Bone marrow (tissue), 2 donors: ENCODE results near the gene RAB11FIP4.
"Not testable (repeated sequence)": the region's sequence is repeated elsewhere in the genome, so short reads cannot be mapped to it uniquely, and the experiment has no call there.

Experiments used
- DNase-seq, 2 donors: peaks; one replicate each; lab custom pipeline; 2025; lab: John Stamatoyannopoulos, UW

RAB11FIP4 gene, protein sequence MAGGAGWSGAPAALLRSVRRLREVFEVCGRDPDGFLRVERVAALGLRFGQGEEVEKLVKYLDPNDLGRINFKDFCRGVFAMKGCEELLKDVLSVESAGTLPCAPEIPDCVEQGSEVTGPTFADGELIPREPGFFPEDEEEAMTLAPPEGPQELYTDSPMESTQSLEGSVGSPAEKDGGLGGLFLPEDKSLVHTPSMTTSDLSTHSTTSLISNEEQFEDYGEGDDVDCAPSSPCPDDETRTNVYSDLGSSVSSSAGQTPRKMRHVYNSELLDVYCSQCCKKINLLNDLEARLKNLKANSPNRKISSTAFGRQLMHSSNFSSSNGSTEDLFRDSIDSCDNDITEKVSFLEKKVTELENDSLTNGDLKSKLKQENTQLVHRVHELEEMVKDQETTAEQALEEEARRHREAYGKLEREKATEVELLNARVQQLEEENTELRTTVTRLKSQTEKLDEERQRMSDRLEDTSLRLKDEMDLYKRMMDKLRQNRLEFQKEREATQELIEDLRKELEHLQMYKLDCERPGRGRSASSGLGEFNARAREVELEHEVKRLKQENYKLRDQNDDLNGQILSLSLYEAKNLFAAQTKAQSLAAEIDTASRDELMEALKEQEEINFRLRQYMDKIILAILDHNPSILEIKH

DNA sequence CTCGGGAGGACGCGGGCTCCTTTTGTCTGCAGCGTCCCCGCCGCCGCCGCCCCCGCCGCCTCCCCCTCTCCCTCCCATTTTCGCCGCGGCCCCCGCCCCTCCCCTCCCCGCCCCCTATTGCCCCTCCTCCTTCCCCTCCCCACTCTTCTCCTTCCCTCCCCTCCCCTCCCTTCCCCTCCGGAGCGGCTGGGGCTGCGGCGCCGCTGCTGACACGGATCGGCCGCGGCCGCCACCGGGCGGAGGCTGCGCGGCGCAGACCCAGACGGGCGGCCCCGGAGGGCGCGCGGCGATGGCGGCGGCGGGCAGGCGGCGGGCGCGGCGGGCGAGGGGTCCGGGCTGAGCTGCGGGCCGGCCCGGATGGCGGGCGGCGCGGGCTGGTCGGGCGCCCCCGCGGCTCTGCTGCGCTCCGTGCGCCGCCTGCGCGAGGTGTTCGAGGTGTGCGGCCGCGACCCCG is at the start of gene RAB11FIP4:
RAB11FIP4 (plus strand) TSS at position 180 of the 454 bp plus-strand sequence; CDS start at position 358, 178 bp downstream.
- DNase-seq = no peak

DNA sequence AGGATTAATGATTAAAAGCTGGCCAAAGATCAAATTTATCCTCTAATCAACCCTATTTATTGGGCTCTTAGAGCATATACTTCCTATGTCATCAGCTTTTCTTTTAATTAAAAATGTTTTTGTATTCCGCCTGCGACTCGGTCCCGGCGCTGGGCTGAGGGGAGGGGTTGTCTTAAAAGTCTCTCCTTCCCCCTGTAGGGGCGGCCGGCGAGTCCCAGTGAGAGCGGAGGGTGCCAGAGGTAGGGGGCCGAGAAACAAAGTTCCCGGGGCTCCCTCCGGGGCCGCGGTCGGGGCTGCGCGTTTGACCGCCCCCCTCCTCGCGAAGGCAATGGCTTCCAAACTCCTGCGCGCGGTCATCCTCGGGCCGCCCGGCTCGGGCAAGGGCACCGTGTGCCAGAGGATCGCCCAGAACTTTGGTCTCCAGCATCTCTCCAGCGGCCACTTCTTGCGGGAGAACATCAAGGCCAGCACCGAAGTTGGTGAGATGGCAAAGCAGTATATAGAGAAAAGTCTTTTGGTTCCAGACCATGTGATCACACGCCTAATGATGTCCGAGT is 46.2 kb upstream of the RAB11FIP4 start:
- DNase-seq = not testable (repeated sequence)

DNA sequence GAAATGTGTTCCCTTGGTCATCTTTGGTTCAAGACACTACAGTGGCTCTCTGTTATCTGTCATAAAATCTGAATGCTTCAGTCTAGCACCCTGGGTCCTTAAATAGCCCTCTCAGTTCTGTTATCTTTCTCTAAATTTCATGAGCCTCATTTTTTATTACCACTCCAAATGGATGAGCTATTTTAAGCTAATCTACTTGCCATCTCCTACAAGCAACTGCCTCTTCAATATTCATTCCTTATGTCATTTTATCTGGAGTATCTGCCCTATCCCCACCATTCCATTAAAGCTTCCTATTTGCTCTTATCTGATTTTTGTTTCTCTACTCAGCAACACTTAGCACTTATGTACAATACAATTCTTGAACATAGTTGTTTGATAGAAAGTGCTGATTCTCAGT is 42.0 kb upstream of the RAB11FIP4 start:
- no peak for DNase-seq

DNA sequence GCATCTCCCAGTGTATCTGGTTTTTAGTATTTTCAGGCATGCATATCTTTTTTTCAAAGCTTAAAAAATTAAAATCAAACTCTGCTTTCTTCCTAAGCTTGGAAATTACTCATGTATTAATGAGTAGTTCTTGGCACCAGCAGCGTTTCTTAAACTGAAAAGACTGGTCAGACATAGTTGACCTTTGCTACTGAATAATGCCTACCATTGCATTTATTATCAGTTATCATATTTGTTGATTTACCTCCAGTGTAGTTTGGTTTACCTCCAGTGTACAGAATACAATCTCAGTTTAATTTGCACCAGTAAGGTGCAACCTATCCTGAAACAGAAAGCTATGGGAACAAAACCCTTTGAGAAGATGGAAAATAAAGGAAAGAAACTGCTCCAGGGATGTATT is 35.5 kb upstream of the RAB11FIP4 start:
- no peak for DNase-seq

DNA sequence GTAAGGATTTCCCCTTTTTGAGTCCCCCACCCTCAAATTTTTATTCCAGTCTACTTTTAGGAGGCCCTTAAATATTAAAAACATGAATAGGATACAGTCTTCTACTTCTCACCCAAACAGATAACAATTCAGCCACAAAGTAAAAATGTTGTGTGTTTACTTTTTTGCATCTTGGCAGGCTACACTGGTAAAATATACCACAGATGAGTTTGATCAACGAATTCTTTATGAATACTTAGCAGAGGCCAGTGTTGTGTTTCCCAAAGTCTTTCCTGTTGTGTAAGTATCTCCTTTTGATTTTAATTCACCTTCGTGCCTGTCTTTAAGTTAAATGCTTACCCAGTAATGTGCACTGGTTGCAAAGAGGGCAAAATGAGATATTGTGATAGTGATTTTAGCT is 34.4 kb upstream of the RAB11FIP4 start:
- no peak for DNase-seq

DNA sequence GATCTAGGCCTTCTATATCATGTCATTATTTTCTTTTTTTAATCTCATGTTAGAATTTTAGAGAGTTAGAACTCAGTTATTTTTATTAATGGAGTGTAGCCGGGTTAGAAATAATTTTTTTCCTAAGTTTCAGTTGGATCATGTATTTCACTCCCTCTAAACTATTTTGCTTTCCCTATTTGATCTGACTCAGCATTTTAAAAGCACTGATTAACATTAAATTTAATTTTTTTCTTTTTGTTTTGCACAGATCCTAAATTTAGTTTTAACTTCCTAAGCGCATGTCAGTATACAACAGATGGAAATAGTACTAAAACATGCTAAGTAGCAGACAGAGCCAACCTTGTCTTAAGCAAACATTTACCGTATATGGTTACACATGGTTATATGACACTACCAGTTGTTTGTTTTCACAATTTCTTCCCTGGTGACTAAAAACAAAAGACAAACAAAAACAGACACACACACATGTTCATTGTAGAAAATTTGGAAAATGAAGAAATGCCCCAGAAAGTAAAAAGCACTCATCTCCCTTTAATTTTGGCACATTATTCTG is 33.6 kb upstream of the RAB11FIP4 start:
- no peak for DNase-seq

DNA sequence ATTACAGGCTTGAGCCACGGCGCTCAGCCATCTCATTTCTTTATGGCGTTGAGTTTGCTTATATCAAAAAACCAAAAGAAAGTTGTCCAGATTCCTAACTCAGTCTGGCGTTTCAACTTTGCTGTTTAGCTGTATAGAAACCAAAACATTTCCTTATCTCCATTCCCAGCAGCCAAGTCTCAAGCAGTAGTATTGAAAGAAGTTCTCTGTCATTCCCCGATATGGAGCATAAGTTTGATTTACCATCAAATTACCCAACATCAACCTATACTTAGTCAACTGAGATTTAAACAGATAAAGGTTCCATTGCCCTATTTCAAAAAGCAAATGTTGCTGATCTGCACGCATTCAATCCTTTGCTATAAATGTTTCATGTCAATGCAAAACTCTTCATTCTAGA is 27.5 kb upstream of the RAB11FIP4 start:
- no peak for DNase-seq

DNA sequence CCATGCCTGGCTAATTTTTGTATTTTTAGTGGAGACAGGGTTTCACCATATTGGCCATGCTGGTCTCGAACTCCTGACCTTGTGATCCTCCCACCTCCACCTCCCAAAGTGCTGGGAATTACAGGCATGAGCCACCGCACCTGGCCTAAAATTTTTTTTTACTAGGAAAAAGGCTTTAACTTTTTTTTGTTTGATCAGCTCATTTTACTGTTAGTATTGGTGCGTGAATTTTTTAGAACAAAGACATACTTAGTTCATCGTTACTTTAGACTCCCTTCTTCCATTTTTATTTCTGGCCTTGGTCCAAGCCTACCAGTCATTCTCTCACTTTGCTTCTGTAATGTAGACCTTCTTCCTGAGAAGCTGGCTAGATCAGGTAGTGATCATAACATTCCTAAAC is 25.4 kb upstream of the RAB11FIP4 start:
- DNase-seq = no peak

DNA sequence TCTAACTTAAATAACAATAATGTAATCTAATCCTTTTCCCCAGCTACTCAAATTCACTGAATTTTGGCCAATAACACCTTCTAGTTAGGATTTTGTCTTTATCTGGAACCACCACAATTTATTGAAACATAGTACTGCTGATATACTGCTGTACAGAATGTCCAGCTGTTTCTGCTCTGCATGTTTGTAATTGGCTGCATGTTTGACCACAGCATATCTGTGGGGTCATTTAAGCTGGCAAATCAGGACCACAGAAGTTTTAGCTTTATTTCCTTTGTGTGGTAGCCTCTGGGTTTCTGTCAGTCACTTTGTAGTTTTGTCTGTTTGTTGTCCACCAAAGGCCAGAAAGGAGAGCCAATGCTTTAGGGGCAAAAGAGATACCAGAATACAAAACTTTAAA is 22.2 kb upstream of the RAB11FIP4 start:
- DNase-seq = no peak

DNA sequence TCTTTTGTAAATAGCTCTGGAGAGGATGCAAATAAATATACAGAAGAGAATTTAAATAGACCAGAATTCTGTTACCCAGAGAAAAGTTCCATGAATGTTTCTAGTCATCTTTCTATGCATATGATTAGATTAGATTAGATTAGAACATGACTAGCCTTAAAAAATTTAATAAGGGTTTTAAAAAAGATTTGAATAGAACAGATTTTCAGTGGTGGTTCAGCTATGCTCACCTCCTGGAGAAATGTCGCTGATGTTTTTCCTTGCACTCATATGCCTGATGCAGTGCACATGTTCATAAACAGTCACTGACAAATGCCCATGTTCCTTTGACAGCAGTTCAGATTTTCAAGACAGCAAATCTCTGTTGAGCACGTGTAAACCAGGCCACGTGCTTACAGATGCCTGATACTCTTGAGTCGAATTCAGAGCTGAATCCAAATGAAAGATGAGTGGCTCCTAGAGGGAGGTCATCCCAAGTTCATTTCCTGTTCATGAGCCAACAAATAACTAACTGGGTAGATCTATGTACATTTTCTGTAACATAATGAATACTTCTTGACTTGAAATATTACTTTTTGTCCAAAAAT is 19.9 kb upstream of the RAB11FIP4 start:
- no peak for DNase-seq

DNA sequence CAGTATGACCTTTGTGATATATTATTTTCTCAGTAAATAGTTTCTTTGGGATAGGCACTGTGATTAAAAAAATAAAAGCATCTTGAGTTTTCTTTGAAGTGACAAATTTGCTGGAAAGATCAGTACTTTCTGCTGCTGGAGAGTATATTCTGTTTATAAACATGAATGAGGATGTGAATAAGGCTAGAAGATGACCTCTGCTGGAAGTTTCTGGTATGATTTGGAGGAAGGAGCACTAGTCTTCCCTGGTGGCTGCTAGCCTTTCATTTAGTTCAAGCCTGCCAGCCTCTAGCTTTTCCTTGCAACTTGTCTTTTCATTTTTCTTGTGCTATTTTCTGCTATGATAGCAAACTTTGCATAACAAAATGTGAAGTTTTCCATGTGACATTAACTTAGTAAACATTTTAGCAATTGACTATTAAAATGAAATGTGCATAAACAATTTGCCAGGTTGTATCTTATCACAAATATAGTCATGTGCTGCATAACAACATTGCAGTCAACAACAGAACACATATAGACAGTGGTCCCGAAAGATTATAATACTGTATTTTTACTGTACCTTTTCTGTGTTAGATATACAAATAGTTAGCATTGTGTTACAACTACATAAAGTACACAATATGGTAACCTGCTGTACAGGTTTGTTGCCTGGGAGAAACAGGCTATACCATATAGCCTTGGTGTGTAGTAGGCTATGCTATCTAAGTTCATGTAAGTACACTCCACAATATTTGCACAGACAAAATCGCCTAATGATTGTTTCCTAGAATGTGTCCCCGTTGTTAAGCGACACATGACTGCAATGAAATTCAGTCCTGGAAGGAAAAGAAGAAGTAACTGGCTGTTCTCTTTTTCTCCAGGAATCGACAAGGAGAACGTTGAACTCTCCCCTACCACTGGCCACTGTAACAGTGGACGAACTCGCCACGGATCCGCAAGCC is 18.1 kb upstream of the RAB11FIP4 start:
- DNase-seq = peak in 1 of 2 donors; percentile 75

DNA sequence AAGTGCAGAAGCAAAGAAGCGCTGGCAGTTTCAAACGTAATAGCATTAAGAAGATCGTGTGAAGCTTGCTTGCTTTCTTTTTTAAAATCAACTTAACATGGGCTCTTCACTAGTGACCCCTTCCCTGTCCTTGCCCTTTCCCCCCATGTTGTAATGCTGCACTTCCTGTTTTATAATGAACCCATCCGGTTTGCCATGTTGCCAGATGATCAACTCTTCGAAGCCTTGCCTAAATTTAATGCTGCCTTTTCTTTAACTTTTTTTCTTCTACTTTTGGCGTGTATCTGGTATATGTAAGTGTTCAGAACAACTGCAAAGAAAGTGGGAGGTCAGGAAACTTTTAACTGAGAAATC is 17.4 kb upstream of the RAB11FIP4 start:
- no peak for DNase-seq

DNA sequence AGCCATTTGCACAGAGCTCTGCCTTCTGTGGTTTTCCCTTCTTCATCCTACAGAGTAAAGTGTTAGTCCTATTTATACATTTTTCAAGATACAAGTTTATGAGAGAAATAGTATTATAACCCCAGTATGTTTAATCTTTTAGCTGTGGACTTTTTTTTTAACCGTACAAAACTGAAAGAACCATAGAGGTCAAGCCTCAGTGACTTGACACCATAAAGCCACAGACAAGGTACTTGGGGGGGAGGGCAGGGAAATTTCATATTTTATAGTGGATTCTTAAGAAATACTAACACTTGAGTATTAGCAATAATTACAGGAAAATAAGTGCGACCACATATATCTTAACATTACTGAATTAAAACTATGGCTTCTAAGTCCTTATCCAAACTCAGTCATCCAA is 17.0 kb upstream of the RAB11FIP4 start:
- no peak for DNase-seq

DNA sequence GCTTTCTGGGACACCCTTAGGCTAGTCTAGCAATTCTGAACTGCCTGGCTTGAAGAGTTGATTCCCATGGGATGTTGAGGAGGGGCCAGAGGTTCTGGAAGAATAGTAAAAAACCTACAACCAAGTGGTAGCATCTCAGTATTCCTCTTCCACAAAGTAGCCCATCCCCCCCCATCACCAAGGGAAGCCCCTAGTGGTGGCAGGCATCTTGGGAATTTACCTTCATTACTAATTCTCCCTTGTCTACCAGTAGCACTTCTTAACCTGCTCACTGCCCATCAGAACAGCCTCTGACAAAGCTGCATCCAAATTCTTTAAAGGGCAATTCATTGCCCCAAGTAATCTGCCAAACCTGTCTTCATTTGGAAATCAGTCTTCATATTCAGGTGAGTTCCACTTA is 12.8 kb upstream of the RAB11FIP4 start:
- no peak for DNase-seq

DNA sequence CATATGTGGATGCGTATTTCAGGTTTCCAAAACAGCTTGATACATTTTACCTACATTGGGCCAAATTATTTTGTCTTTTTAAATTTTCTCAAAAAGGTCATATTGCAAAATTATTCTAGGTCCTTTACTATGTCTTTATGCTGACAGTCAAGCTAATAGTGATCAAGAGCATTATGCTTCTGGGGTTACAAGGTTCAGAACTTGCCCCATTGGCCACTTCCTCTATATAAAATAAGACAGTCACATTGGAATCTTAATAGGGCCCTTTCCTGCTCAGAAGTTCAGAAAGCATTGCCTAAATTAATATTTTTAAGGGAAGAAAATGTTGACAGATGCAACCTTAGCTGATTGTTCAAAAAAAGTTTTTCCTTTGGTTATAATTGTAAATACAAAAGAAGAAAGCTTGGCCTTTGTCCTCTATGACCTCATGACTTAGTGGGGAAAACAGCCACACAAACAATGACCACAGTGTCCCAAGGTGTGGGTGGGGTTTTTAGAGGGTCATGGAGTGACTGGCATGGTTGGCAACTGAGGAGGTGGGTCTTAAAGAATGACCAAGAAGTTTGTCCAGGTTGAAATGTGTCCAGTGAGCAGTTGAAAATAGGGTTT is 11.8 kb upstream of the RAB11FIP4 start:
- no peak for DNase-seq

DNA sequence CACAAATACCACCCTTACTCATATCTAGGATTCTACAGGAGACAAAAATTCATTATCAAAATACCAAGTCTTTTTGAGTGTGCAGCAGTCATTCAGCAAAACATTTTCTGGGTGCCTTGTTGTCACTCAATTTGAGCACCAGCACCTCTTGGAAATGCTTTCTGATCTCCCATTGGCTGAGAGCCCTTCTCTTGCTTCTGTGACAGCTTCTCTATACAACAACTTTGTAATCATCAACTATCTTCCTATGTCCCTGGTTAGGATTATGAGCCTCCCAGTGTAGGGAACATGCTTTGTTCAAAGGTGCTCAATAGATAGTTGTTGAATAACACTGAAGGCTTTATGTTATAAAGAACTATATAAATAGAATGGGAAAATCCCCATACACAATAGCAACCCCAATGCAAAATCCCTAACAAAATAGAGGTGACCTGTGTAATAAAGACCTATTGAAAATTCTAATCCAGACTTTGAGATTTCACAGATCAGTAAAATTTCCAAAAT is 10.3 kb upstream of the RAB11FIP4 start:
- DNase-seq = no peak

DNA sequence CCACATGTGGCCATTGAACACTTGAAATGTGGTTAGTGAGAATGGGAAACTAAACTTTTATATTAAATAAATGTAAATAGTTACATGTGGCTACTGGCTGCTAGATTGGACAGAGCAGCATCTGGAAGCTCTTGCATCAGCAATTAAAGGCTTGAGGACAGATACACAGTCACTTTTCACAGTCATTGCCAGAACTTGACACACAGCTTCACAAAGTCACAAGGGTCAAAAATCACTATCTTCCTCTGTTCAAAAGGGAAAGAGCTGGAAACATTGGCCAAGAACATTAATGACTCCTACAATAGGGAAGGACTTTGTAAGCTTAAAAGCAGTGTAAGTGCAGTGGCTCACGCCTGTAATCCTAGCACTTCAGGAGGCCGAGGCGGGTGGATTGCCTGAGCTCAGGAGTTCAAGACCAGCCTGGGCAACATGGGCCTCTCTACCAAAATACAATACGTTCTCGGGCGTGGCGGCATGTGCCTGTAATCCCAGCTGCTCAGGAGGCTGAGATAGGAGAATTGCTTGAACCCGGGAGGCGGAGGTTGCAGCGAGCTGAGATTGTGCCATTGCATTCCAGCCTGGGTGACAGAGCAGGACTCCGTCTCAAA is 8.7 kb upstream of the RAB11FIP4 start:
- not testable (repeated sequence) for DNase-seq

DNA sequence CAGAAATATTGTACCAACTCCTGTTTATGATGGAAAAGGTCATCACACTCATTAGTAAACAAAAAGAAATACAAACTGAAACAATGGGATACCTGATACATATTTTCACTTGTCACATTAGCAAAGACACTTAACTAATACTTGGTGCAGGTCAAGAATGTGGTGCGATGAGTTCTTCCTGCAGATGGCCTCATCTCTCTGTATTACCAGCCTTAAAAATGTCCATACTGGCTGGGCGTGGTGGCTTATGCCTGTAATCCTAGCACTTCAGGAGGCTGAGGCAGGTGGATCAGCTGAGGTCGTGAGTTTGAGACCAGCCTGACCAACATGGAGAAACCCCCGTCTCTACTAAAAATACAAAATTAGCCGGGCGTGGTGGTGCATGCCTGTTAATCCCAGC is 8.0 kb upstream of the RAB11FIP4 start:
- DNase-seq = not testable (repeated sequence)

DNA sequence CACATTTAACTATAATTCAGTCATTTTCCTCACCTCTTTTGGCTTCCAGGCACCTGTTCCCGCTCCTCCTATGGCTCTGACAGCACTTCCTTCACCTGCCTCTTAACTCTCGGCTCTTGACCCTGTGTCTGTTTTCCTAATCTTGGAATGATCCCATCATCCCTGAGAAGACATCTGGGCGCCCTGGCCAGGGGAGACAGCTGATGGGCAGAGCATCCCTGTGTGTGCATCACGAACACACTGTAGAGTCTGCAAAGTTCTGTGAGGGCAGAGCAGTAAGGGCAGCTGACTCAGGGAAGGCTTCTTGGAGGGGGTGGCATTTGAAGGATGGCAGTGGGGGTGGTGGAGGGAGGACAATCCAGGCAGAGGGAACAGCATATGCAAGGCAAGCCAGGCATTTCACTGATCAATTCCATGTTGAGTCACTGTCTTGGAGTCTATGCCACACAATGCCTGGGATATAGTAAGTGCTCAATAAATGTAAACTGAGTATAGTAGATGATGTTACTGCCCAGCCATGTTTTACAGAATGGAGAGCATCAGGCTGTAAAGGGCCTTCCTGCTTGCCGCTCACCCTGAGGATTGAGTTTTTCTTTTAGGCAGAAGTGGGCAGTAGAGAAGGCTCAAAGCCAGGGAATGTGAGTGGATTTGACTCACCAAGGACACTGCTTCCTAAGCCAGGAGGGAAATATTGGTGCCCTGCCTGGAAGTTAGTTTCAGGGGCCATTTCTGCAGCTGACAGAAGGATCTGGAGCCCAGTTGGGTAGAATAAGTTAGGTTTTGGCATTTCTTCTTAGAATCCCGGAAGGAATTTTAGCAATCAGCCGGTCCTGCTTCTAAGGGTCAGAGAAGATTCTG is 5.8 kb upstream of the RAB11FIP4 start:
- DNase-seq = no peak
